Activated T-helper 17 cell treated with anti-CD3 and anti-CD28 coated beads, Interleukin-2, amount 50 U/mL, for 72 hours (primary cell): ENCODE measurements around the gene ULBP2. TPM values are rescaled to one million over a fixed set of nuclear protein-coding genes. Genes with fewer than 3 reads are reported as not detected.
"Not testable (repeated sequence)": the region's sequence is repeated elsewhere in the genome, so short reads cannot be mapped to it uniquely, and the experiment has no call there.

ENCODE experiments used
- ATAC-seq: fragments of 150-1000 bp; cut with Tn5 transposase; replicated peaks from 2 replicates; pipeline ENCODE4 v1.10.0; 2021; ENCODE audit warnings: mild to moderate bottlenecking, moderate library complexity
- H3K27ac Mint-ChIP-seq: one replicate; pipeline ENCODE4 v1.8.0; 2022; ENCODE audit warnings: mixed read lengths
- H3K27me3 Mint-ChIP-seq: one replicate; pipeline ENCODE4 v1.8.0; 2022; ENCODE audit warnings: mixed read lengths
- H3K36me3 Mint-ChIP-seq: one replicate; pipeline ENCODE4 v1.8.0; 2022; ENCODE audit warnings: low read depth, mild to moderate bottlenecking, mixed read lengths
- H3K4me1 Mint-ChIP-seq: one replicate; pipeline ENCODE4 v1.8.0; 2022; ENCODE audit warnings: mixed read lengths
- H3K4me3 Mint-ChIP-seq: one replicate; pipeline ENCODE4 v1.8.0; 2022; ENCODE audit warnings: mild to moderate bottlenecking, mixed read lengths
- H3K9me3 Mint-ChIP-seq: one replicate; pipeline ENCODE4 v1.8.0; 2022; ENCODE audit warnings: mixed read lengths
- total RNA-seq, 2 donors: library from RNA; stranded (reverse); gene quantifications; one replicate each; pipeline ENCODE4 v1.2.3, GENCODE V29; 2022

ULBP2 gene
- total RNA-seq, 2 donors from 2014 or later: not detected

DNA sequence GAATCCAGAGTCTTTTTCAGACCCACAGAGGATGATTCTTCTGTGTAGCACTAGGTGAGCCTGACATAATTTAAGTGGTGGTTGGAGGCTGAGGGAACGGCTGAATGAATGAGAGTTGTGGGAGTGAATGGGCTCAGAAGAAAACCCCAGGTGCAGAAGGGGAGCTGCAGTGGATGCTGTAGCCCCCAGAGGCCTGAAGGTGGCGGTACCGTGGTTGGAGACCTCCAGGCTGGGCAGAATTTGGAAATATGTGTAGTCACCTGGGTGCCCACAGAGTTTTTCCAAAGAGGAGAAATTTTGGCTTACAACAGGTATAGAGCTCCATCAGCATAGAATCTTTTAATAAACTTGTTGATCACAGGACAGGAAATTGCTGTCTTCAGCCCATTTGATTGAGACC is 12.4 kb upstream of the ULBP2 start:
- H3K4me1 Mint-ChIP-seq: peaks cover 8% of the 10 kb centered on the region
- no peak overlapping the region for H3K27ac Mint-ChIP-seq
- ATAC-seq: no peak
- no peaks in the 10 kb centered on the region for H3K9me3 Mint-ChIP-seq
- peaks cover 79% of the 10 kb centered on the region for H3K27me3 Mint-ChIP-seq
- H3K36me3 Mint-ChIP-seq: no peaks in the 10 kb centered on the region
- H3K4me3 Mint-ChIP-seq: no peak overlapping the region

DNA sequence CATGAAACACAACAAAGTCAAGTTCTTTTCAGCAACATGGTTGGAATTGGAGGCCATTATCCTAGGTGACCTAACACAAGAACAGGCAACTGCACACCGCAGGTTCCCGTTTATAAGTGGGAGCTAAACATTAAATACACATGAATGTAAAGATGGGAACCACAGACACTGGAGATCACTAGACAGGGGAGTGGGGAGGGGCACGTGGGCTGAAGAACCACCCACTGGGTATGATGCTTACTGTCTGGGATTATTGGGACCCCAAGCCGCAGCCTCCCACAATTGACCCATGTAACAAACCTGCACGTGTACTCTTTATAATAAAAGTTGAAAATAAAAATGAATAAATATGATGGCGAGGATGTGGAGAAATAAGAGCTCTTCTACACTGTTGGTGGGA is 10.3 kb upstream of the ULBP2 start:
- H3K27me3 Mint-ChIP-seq: peaks cover 81% of the 10 kb centered on the region
- no peaks in the 10 kb centered on the region for H3K36me3 Mint-ChIP-seq
- H3K9me3 Mint-ChIP-seq: no peaks in the 10 kb centered on the region
- no peak overlapping the region for H3K27ac Mint-ChIP-seq
- H3K4me1 Mint-ChIP-seq: peaks cover 9% of the 10 kb centered on the region
- H3K4me3 Mint-ChIP-seq: no peak overlapping the region
- no peak for ATAC-seq

DNA sequence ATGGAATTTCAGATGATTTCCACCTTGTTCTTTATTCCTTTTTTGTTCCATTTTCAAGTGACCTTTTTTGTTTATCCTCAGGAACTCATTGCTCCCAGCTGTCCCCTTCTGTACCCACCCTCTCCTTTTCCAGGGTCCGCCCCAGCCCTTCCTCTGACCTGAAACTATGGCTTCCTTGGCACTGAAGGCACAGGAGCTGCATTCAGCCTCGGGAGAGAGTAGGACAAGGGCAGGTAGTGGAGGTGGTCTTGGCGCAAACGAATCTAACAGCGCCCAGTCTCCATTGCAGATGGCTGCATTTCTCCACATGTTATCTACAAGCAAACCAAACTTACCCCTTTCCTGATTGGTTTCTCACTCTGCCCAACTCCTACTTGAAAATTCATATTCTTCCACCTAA is 8.8 kb upstream of the ULBP2 start:
- Mint-ChIP-seq H3K27me3 (peaks cover 86% of the 10 kb centered on the region), H3K27ac (no peak overlapping the region), H3K4me1 (peaks cover 9% of the 10 kb centered on the region), H3K9me3 (no peaks in the 10 kb centered on the region), H3K36me3 (no peaks in the 10 kb centered on the region), H3K4me3 (no peak overlapping the region)
- ATAC-seq: no peak

DNA sequence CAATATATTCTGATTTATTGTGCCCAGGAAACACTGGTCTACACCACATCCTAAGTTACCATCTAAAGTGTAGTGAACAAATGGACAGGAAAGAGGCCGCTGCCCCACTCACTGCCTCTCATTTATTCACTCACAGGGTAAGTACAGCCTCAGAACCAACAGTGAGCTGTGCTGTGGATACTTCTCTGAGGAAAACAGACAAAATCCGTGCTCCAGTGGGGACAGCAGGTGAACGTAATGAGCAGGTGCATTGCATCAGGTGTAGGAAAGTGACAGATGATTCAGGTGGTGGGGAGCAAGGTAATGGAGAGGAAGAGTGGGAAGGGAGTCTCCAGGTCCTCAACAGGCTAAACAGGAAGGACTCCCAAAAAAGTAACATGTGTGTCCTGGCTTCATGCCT is 8.4 kb upstream of the ULBP2 start:
- Mint-ChIP-seq H3K27me3 (peaks cover 82% of the 10 kb centered on the region), H3K9me3 (no peaks in the 10 kb centered on the region), H3K4me1 (peaks cover 9% of the 10 kb centered on the region), H3K36me3 (no peaks in the 10 kb centered on the region), H3K4me3 (no peak overlapping the region), H3K27ac (no peak overlapping the region)
- ATAC-seq: no peak

DNA sequence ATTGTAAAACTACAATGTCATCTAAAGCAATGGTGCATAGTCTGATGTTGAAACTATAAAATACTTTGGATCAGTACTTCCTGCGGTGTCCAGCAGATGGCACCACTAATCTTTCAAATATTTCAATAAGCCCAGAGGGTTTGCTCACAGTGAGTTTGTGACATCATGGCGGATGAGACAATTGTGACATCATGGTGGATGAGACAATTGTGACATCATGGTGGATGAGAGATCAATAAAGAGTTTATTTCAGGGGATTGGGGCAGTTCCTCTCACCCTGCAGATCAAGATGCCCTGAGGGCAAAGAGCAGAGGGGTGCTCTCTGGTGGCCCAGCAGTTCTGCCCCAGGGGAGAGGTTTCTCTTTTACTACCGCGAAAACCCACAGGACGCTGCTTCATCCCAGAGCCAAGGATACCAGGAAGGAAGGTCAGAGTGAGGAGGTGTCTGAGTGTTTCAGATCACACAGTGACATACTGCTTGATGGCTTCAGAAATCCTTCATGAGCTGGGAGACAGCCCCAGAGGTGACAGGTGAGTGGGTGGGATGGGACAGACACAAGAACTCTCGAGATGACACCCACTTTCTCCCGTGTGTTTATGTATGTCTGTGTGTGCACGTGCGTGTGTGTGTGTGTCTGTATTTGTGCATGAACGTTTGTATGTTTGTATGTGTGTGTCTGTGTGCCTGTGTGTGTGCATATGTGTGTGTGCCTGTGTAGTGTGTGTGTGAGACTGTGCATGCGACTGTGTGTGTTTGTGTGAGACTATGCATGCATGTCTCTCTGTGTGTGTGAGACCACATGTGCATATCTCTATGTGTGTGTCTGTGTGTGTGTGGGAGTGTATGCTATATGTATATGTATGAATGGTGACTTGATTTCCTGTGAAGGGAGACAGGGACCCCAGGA is 7.3 kb upstream of the ULBP2 start:
- Mint-ChIP-seq H3K9me3 (no peaks in the 10 kb centered on the region), H3K4me1 (peaks cover 16% of the 10 kb centered on the region), H3K36me3 (peaks cover 7% of the 10 kb centered on the region), H3K27ac (no peak overlapping the region), H3K4me3 (no peak overlapping the region), H3K27me3 (peaks cover 79% of the 10 kb centered on the region)
- peak; percentile 50 for ATAC-seq

DNA sequence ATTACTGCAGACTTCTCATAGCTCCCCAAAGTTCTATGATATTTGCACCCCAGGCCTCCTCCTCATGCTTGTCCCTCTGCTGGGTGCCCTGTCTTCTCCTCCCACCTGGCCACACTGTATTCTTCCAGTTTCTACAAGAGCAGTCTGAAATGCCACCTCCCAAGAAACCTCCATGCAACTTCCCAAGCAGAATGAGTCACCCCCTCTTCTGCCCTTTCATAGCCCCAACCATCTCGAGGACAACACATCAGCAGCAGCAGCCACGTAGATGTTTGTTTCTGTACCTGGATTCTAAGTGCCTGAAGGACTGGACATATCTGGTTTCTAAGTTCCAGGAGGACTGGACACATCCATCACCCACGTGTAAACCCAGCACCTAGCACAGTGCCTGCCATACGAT is 6.6 kb upstream of the ULBP2 start:
- Mint-ChIP-seq H3K9me3 (no peaks in the 10 kb centered on the region), H3K27me3 (peaks cover 73% of the 10 kb centered on the region), H3K27ac (no peak overlapping the region), H3K4me1 (peaks cover 16% of the 10 kb centered on the region), H3K4me3 (no peak overlapping the region), H3K36me3 (peaks cover 7% of the 10 kb centered on the region)
- ATAC-seq: no peak

DNA sequence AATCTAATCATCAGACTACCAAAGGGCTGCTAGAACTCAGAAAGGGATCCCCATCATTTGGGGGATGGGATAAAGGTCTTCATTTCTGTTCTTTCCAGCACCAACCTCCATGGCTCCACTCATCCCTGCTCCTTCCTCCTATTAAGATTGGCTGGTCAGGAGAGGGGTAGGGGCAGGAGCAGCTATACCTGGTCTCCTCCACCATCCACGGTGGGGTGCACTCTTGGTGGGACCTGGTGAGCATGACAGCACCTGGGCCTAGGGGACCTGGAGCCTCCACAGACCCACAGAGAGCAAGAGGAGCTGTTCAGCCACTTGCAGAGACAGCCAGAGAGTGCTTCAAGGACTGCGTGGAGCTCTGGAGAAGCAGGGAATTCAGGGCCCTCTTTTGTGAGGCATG is 6.1 kb upstream of the ULBP2 start:
- H3K4me1 Mint-ChIP-seq: peaks cover 16% of the 10 kb centered on the region
- peaks cover 7% of the 10 kb centered on the region for H3K36me3 Mint-ChIP-seq
- ATAC-seq: no peak
- peaks cover 72% of the 10 kb centered on the region for H3K27me3 Mint-ChIP-seq
- H3K9me3 Mint-ChIP-seq: no peaks in the 10 kb centered on the region
- no peak overlapping the region for H3K4me3 Mint-ChIP-seq
- H3K27ac Mint-ChIP-seq: no peak overlapping the region

DNA sequence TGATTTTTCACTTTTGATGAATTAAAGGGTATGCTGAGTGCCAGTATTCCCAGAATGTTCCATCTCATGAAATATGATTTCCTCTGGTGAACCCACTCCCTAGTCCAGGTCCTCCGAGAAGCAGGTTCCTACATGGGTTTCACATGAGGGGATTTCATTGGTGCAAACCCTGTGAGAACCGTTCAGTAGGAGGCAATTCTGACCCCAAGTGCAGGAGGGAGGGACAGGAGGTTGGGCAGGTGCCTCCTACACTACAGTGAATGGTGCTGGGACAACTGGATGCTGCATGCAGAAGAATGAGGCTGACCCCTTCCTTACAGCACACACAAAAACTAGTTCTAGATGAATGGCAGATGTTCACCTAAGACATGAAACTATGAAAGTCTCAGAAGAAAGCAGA is 5.1 kb upstream of the ULBP2 start:
- Mint-ChIP-seq H3K36me3 (peaks cover 7% of the 10 kb centered on the region), H3K27ac (no peak overlapping the region), H3K4me1 (peaks cover 16% of the 10 kb centered on the region), H3K9me3 (no peaks in the 10 kb centered on the region), H3K4me3 (no peak overlapping the region), H3K27me3 (peaks cover 62% of the 10 kb centered on the region)
- no peak for ATAC-seq

DNA sequence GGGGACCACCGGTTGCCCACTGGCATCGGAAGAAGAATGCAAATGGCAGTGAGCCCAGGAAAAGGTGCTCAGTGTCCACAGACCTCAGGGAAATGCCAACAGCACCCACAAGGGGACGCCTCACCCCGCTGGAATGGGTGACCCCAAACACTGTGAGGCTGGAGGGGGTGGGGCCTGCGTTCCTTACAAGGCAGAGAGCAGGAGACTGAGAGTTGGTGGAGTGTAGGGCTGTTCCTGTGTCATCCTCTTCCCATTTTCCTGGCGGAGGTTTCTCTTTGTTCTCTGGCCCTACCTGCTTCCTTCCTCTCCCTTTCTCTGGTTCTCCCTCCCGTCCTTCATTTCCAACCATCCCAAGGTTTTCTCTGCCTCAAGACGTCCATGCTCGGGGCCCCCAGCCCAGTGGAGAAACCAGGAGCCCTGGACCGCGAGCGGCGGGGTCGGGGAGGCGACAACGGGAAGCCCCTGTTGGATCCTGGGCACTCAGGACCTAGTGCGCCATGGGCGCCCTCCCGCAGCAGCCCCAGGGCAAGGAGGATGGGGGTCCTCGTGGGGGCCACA is 3.7 kb upstream of the ULBP2 start:
- peaks cover 16% of the 10 kb centered on the region for H3K4me1 Mint-ChIP-seq
- peaks cover 57% of the 10 kb centered on the region for H3K27me3 Mint-ChIP-seq
- not testable (repeated sequence) for H3K9me3 Mint-ChIP-seq, H3K36me3 Mint-ChIP-seq, H3K27ac Mint-ChIP-seq
- peak overlapping the region; percentile 84 for H3K4me3 Mint-ChIP-seq
- peak; percentile 18 for ATAC-seq

DNA sequence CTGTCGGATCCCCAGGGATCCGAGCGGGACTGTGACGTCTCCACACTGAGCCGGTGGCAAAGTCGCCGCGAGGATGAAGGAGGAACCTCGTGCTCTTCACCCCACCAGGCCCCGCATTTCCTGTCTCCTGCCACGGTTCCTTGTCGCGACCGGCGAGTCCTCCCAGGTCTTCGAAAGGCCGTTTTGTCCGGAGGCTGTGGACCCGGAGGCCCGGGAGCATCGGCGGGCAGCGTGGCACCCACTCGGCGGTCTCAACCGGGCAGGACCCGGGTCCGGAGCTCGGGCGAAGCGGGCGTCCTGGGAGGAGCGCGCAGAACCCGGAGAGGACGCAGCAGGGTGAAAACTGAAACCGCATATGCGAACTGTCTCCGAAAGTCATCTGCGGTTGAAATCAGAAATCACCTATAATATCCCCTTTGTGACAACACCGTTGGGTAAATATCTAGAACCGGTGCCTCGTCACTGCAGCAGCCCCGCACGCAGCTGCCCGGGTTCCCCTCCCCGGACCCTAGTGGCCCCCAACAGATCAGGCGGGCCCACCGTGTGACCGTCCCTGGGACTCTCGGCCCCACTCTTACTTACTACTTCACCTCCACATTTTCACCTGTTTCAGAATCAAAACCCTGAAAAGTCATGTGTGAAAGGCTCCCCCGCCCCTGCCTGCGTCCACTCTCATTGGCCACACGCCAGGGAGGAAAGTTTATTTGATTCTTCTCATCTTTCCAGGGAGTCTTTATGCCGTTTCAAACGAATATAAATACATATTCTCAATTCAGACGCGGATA is 3.1 kb upstream of the ULBP2 start:
- Mint-ChIP-seq H3K4me3 (peak overlapping the region; percentile 84), H3K4me1 (peaks cover 16% of the 10 kb centered on the region), H3K27ac (peak overlapping the region; percentile 54), H3K9me3 (no peaks in the 10 kb centered on the region), H3K27me3 (peaks cover 51% of the 10 kb centered on the region), H3K36me3 (peaks cover 7% of the 10 kb centered on the region)
- peak; percentile 44 for ATAC-seq

DNA sequence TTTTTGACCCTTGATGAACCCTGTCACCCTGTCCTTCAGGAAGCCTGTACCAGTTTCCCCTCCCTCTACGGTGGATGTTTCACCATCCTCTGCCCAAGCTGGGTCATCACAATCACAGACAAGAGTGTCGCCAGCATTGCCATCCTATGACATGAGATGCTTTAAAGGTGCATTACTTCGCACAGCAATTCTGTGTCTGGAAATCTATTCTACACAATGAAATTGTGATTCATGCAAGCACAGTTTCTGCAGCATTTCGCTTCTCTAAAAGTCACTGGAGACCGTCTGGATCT is 2.5 kb upstream of the ULBP2 start:
- Mint-ChIP-seq H3K4me3 (peak overlapping the region; percentile 84), H3K27ac (peak overlapping the region; percentile 54), H3K27me3 (peaks cover 48% of the 10 kb centered on the region), H3K9me3 (no peaks in the 10 kb centered on the region), H3K36me3 (peaks cover 7% of the 10 kb centered on the region), H3K4me1 (peaks cover 16% of the 10 kb centered on the region)
- no peak for ATAC-seq

DNA sequence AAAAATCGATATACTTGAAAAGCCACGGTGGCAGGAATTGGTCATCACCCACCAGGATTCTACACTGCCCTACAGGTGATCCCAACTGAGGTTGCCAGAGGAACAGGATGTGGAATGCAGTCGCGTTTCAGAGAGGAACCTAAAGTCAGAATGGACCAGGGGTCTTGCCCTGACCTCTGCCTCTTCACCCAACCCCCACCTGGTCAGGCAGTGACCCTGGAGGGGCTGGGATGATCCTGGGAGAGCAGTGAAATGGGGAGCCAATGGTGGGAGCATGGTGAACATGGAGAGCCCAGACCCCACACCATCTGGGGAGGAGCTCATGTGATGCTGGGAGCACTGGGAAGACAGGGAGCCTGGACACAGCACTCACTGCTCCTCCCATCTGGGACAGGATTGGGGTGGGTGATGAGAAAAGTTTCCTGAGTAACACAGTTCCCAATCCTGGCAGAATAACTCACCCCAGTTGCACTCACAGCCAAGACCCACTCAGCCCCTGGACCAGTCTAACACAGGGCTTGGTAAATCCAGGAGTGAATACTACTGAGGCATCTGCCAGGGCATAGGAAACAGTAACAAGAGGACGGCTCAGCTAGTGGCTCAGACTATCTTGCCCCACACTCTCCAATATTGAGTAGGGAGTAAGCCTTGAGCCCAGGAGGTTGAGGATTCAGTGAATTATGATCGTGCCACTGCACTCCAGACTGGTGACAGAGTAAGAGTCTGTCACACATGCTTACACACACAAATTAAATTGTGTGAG is 1.7 kb upstream of the ULBP2 start:
- H3K27me3 Mint-ChIP-seq: peaks cover 41% of the 10 kb centered on the region
- H3K4me1 Mint-ChIP-seq: peaks cover 11% of the 10 kb centered on the region
- peak overlapping the region; percentile 84 for H3K4me3 Mint-ChIP-seq
- no peaks in the 10 kb centered on the region for H3K9me3 Mint-ChIP-seq
- no peak for ATAC-seq
- peaks cover 7% of the 10 kb centered on the region for H3K36me3 Mint-ChIP-seq
- H3K27ac Mint-ChIP-seq: no peak overlapping the region

DNA sequence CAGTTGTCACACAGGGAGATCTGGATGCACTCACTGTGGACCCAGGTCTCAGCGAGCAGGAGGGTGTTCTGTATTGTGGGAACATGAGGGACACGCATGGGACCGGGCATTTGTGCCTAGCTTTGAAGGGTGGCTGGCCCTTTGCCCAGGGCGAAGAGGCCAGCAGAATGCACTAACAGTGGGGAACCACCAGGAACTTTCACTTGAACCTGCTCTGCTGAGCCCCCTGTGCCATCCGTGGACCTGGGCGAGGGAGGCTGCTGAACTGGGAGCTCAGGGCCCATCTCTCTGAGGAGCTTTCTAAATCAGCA is 1.2 kb upstream of the ULBP2 start:
- Mint-ChIP-seq H3K4me1 (peaks cover 7% of the 10 kb centered on the region), H3K27me3 (peaks cover 36% of the 10 kb centered on the region), H3K4me3 (peak overlapping the region; percentile 84), H3K9me3 (no peaks in the 10 kb centered on the region), H3K27ac (no peak overlapping the region), H3K36me3 (peaks cover 7% of the 10 kb centered on the region)
- ATAC-seq: no peak

DNA sequence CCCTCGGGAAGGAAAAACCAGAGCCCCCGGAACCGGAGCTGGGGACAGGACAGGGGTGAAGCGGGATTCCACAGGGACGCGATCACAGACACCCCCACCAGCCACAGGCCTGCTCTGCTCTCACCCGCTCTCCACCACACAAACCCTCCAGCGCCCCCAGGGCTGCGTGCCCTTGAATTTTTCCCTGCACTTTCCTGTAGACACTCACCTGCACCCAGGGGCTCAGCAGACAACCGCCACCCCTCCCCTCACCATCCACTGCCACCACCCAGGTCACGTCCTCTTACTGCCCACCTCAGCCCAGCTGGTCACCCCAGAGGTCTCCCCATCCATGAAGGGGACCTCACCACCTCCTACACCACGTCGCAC is 631 bp downstream of the ULBP2 start:
- no peaks in the 10 kb centered on the region for H3K9me3 Mint-ChIP-seq
- no peak overlapping the region for H3K27ac Mint-ChIP-seq
- peaks cover 7% of the 10 kb centered on the region for H3K36me3 Mint-ChIP-seq
- ATAC-seq: no peak
- H3K4me1 Mint-ChIP-seq: peaks cover 7% of the 10 kb centered on the region
- H3K4me3 Mint-ChIP-seq: peak overlapping the region; percentile 84
- peaks cover 24% of the 10 kb centered on the region for H3K27me3 Mint-ChIP-seq
